WERI-Rb-1 (cell line): ENCODE data around the gene MAGI1.

Experiments used
- DNase-seq: peaks from one replicate; pipeline ENCODE4 v3.0.0-alpha.2; 2020
- H3K27ac ChIP-seq: fragments of 250-450 bp; sonication (Bioruptor Pico); 2 replicates; pipeline ENCODE4 v1.5.1; 2020; ENCODE audit warnings: mild to moderate bottlenecking, moderate library complexity
- H3K27me3 ChIP-seq: fragments of 250-450 bp; sonication (Bioruptor Pico); 2 replicates; pipeline ENCODE4 v1.5.1; 2021; ENCODE audit warnings: mild to moderate bottlenecking, low read depth, moderate library complexity; ENCODE audit not compliant: insufficient read depth, severe bottlenecking
- H3K36me3 ChIP-seq: fragments of 250-450 bp; sonication (Bioruptor Pico); 2 replicates; pipeline ENCODE4 v1.5.1; 2020; ENCODE audit warnings: mild to moderate bottlenecking, moderate library complexity
- H3K4me3 ChIP-seq: 2 replicates; pipeline ENCODE4 v1.5.1; 2011; ENCODE audit warnings: low read depth, mild to moderate bottlenecking, control low read depth, low read length
- H3K9me3 ChIP-seq: fragments of 250-450 bp; sonication (Bioruptor Pico); 2 replicates; pipeline ENCODE4 v1.5.1; 2021; ENCODE audit warnings: mild to moderate bottlenecking, moderate library complexity; ENCODE audit not compliant: severe bottlenecking
- CTCF ChIP-seq: IDR thresholded peaks from 2 replicates; pipeline ENCODE4 v1.5.1; 2011; ENCODE audit warnings: low read depth, mild to moderate bottlenecking, control low read depth, inconsistent platforms, low read length

The MAGI1 gene

DNA sequence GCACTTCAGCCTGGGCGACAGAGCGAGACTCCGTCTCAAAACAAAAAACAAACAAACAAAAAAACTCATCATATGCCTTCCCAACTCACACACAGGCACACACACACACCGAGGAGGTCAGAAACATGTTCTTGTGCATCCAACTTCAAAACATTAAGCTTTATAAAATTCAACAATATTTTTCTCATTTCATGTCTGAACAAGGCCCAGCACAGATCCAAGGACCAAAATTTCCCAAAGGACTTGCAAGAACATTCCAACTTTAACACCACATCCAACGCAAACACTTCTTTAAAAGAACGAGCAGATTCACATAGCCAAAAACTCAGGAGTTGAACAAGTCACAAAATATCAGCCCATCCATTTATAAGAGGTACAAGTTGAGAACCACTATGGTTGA is 148.4 kb downstream of the MAGI1 start:
- H3K4me3 ChIP-seq = no peak overlapping the region
- no peaks in the 10 kb centered on the region for H3K36me3 ChIP-seq
- no peaks in the 10 kb centered on the region for H3K27me3 ChIP-seq
- no peak for DNase-seq
- H3K27ac ChIP-seq = no peak overlapping the region
- no peaks in the 10 kb centered on the region for H3K9me3 ChIP-seq
- TF ChIP-seq CTCF = no peak

DNA sequence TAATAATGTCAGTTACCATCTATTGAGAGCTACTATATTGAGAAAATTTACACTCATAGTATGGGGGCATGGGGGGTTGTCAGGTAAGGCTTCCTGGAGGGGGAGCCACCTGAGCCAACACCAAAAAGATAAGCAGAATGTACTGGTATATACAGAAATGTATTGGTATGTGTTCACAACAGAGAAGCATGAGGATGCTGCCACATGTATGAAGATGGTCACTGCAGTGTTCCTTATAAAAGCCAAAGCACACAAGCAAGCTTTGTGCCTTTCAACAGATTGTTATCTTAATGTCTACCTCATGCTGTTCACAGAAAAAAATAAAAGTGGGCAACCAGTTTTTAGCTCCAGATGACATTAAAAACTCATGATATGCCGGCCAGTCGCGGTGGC is 149.0 kb downstream of the MAGI1 start:
- H3K4me3 ChIP-seq = no peak overlapping the region
- no peaks in the 10 kb centered on the region for H3K36me3 ChIP-seq
- H3K9me3 ChIP-seq = no peaks in the 10 kb centered on the region
- no peak for TF ChIP-seq CTCF
- DNase-seq = no peak
- no peaks in the 10 kb centered on the region for H3K27me3 ChIP-seq
- no peak overlapping the region for H3K27ac ChIP-seq

DNA sequence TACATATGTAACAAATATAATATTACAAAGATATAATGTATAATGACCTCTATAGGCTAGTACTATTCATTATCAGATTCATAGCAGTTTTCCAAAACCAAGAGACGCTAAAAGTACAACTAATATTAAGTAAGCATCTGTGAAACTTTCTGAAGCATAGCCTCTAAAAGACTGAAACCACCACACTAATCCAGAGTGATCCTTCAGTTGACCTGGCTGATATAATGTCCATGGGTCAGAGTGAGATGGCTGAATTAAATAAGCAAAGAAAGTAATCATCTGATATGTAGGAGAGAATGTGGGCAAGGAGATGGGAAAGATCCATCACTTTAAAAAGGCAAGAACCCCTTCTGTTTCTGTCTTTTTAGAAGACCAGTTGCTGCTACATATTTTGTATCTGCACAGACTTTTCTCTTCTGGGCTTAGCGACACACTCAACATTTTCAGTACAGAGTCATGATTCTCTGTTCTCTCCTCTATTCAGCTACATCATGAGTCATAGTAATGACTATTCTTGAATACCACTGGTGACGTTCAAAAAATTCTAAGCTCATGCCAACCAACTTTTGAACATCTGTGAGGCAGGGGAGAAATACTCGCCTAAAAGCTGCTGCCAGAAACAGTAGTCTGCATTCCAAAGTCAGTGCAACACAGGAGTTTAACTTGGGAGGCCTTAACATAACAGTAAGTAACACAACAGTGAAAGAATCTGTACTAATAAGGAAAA is 149.6 kb downstream of the MAGI1 start:
- H3K9me3 ChIP-seq = no peaks in the 10 kb centered on the region
- TF ChIP-seq CTCF = no peak
- no peak overlapping the region for H3K4me3 ChIP-seq
- H3K36me3 ChIP-seq = no peaks in the 10 kb centered on the region
- no peak for DNase-seq
- H3K27ac ChIP-seq = no peak overlapping the region
- H3K27me3 ChIP-seq = no peaks in the 10 kb centered on the region

DNA sequence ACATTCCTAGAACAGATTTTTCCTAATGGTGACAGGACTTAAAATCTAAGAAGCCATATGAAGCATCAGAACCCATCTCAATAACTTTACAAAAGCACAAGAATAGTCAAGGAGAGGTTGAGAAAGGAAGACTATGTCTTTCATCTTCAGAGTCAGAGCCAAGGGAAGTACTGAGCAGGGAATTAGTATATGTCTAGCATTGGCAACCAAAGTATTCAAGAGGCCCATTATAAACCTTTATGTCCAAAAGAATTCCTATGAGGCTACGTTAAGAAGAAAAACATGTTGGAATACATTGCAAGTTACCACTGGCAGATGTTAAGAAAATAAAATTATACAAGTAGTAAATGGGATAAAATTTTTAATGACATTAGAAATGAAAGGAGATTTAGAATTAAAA is 150.5 kb downstream of the MAGI1 start:
- Histone ChIP-seq H3K4me3 (no peak overlapping the region), H3K27me3 (no peaks in the 10 kb centered on the region), H3K27ac (no peak overlapping the region), H3K9me3 (no peaks in the 10 kb centered on the region), H3K36me3 (no peaks in the 10 kb centered on the region)
- no peak for DNase-seq
- TF ChIP-seq CTCF = no peak

GRCh38 chr3:65886391-65886790 is 152.3 kb downstream of the MAGI1 start:
- no peak overlapping the region for H3K27ac ChIP-seq

More at GRCh38 chr3:65886391-65886790, 152.3 kb downstream of the MAGI1 start:
- Histone ChIP-seq H3K27me3 (no peaks in the 10 kb centered on the region), H3K36me3 (no peaks in the 10 kb centered on the region), H3K9me3 (no peaks in the 10 kb centered on the region), H3K4me3 (no peak overlapping the region)
- DNase-seq = peak; percentile 21
- no peak for TF ChIP-seq CTCF
